NCI-H2196 treated with DMSO at 0.1 percent for 48 hours (cell line): Measurements from ENCODE around the gene PITPNC1.
"Not testable (repeated sequence)": the region's sequence is repeated elsewhere in the genome, so short reads cannot be mapped to it uniquely, and the experiment has no call there.

Experiments used
- DNase-seq: peaks from one replicate; lab custom pipeline; 2025; ENCODE audit not compliant: unreplicated experiment; lab: John Stamatoyannopoulos, UW

The PITPNC1 gene

GRCh38 chr17:67376737-67377487, at the start of gene PITPNC1:
PITPNC1 (plus strand) TSS chr17:67377281.
- peak; percentile 73 for DNase-seq

GRCh38 chr17:67328026-67328425, 49.1 kb upstream of the PITPNC1 start:
- no peak for DNase-seq

DNA sequence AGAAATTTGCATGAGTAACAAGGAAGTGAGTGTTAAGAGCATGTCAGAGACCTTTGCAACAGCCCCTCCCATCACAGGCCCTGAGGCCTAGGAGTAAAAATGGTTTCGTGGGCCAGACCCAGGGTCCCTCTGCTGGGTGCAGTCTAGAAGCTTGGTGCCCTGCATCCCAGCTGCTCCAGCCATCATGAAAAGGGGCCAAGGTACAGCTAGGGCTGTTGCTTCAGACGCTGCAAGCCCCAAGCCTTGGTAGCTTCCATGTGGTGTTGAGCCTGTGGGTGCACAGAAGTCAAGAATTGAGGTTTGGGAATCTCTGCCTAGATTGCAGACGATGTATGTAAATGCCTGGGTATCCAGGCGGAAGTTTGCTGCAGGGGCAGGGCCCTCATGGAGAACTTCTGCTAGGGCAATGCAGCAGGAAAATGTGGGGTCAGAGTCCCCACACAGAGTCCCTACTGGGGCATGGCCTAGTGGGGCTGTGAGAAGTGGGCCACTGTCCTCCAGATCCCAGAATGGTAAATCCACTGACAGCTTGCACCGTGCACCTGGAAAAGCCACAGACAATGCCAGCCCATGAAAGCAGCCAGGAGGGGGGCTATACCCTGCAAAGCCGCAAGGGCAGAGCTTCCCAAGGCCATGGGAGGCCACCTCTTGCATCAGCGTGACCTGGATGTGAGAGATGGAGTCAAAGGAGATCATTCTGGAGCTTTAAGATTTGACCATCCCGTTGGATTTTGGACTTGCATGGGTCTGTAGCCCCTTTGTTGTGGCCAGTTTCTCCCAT, 45.5 kb upstream of the PITPNC1 start:
- not testable (repeated sequence) for DNase-seq

DNA sequence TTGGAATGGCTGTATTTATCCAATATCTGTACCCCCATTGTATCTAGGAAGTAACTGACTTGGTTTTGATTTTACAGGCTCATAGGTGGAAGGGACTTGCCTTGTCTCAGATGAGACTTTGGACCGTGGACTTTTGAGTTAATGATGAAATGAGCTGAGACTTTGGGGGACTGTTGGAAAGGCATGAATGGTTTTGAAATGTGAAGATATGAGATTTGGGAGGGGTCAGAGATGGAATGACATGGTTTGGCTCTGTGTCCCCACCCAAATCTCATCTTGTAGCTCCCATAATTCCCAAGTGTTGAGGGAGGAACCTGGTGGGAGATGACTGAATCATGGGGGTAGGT, 44.9 kb upstream of the PITPNC1 start:
- DNase-seq = not testable (repeated sequence)

- DNase-seq = no peak
Measured at GRCh38 chr17:67335245-67335835, 41.7 kb upstream of the PITPNC1 start.

GRCh38 chr17:67336859-67337258, 40.2 kb upstream of the PITPNC1 start:
- no peak for DNase-seq

GRCh38 chr17:67338353-67338752, 38.7 kb upstream of the PITPNC1 start:
- DNase-seq = not testable (repeated sequence)

DNA sequence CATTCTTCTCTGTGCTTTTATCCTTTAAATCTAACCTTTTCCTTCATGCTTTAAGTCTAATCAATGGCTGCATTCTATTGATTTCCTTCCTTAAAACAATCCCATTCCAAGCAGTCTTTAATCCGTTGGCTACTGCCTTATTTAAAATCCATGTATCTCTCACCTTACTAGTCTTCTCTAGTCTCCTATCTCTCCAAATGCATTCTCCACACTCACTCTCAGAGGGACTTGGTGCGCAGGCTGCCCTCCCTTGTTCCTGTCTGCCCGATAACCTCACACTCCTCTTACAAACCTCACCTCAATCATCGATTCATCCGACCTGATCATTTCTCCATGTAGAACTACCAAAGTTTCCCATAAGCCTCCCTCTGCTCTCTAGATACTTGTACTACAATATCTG, 33.8 kb upstream of the PITPNC1 start:
- DNase-seq = no peak

- DNase-seq = no peak
Measured at GRCh38 chr17:67347826-67348225, 29.3 kb upstream of the PITPNC1 start.

DNA sequence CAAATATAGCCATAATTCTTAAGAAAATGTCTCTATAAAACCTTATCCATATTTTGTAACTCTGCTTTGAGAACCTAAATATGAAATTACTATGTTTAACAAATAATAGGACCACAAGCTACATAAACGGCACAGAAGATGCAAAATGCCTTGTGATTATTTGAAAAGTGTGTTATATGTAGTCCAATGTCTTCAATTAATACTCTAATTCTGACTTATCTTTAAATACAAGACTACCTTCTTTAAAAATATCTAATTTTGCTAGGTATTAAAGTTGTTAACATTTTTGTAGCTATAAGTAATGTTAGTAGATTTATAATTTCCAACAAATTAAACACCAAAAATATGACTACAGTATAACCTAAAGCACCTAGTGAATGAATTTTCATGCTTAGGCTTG, 27.7 kb upstream of the PITPNC1 start:
- DNase-seq = no peak

DNA sequence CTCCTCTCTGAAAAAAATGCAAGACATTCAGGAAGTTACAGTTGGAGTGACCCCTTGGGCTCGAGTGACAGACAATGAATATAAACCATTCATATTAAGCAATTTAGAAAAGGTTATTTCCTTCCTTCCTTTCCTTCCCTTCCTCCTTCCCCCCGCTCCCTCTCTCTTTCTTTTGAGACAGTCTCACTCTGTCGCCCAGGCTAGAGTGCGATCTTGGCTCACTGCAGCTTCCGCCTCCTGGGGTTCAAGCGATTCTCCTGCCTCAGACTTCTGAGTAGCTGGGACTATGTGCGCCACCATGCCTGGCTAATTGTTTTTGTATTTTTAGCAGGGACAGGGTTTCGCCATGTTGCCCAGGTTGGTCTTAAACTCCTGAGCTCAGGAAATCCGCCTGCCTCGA, 23.9 kb upstream of the PITPNC1 start:
- no peak for DNase-seq

DNA sequence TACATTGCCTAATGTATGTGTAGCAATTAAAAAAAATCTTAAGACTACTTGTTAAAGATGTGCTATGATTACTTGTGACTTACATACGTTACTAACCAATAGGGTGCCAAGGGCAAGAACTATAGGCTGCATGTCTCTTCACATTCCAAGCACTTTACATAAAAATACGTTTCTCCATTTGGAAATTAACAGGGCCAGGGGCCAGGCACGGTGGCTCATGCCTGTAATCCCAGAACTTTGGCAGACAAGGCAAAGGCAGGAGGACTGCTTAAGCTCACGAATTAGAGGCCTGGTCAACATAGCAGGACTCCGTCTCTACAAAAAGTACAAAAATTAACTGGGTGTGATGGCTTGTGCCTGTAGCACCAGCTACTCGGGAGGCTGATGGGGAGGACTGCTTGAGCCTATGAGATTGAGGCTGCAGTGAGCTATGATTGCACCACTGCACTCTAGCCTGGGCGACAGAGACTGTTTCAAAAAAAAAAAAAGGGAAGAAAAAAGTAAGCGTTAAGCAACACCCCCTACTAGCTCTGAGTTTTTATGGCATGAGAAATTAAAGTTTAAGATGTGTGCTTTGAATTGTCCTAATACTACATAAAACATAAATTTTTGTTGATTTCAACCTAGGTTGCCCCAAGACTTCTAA, 23.0 kb upstream of the PITPNC1 start:
- DNase-seq = no peak

DNA sequence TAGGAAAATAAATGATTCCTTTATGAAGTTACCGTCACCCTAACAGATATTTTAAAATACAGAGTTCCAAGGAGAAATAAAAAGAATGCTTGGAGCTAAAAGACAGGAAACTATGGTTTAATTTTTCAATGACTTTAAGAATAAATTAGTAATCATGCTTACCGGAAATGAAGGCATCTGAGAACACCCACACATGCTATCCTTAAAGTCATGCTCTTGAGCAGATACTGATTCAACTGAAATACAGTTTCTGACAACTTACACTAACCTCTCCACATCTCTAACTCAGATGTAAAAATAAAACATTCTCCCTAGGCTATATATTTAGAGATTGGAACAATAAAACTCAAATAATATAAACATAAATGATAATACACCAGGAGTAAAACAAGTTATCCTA, 18.5 kb upstream of the PITPNC1 start:
- no peak for DNase-seq

DNA sequence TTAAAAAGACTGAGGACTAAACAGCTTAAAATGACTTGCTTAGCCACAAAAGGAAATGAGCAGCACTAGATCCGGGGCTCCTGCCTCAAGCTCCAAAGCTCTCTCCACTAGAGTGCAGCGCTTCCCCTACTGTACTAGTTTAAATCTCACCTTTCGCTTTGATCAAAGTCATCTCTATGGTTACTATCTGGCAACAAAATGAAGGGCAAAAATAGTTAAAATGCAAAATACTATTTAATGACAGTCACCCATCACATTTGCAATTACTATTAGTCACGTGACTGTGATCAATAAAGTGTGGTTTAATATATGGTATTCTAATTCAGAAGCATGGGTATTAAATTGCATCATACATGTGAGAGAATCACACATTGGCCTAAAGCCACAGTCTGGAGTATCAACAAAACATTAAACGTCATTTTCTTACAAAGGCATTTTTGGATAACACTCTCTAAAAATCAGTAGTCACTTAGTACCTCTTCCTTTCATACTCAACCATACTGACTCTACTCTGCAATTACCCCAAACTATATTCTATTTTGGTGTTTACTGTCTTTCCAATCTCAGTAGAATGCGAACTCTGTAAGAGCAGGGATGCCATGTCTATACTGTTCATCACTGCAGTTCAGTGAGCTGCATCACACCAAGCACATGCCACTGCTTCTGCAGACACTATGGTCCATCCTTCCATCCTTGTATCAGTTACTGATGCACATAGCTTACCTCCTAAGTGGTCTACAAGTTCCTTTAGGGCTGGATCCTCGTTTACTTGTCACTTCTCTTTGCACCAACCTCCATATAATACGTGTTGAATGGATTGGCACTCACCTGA, 16.9 kb upstream of the PITPNC1 start:
- DNase-seq = peak; percentile 23

DNA sequence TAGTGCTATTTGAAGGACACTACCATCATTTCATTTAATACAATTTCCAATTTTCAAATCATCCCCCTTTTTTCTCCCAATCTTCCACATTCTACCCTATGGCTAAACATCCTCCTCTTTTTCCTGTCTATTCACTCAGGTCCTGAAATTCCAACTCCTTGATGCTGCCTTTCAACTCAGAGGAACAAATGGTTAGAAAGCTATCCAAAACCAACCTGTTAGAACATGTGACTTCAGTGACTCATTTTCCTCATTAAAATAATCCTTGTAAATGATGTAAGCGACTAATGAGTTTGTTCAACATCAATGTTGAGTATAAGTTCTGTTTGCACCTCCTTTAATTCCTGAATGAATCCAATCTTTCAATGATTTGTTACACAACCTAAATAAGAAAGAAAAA, 16.2 kb upstream of the PITPNC1 start:
- DNase-seq = no peak

GRCh38 chr17:67362173-67362572, 14.9 kb upstream of the PITPNC1 start:
- DNase-seq = no peak

GRCh38 chr17:67364847-67365737, 12.0 kb upstream of the PITPNC1 start:
- no peak for DNase-seq

GRCh38 chr17:67365738-67366192, 11.3 kb upstream of the PITPNC1 start:
- no peak for DNase-seq
